Activated CD4-positive, alpha-beta T cell treated with anti-CD3 and anti-CD28 coated beads, Interleukin-2, Interleukin-6, amounts not matched to agents 100 ng/mL and 50 ng/mL, durations not matched to agents 16 hours and 8 hours (primary cell): Measurements from ENCODE around the gene TSPAN2.

ENCODE experiments used
- DNase-seq: peaks from one replicate; pipeline ENCODE4 v3.0.0-alpha.2; 2020

TSPAN2 gene

DNA sequence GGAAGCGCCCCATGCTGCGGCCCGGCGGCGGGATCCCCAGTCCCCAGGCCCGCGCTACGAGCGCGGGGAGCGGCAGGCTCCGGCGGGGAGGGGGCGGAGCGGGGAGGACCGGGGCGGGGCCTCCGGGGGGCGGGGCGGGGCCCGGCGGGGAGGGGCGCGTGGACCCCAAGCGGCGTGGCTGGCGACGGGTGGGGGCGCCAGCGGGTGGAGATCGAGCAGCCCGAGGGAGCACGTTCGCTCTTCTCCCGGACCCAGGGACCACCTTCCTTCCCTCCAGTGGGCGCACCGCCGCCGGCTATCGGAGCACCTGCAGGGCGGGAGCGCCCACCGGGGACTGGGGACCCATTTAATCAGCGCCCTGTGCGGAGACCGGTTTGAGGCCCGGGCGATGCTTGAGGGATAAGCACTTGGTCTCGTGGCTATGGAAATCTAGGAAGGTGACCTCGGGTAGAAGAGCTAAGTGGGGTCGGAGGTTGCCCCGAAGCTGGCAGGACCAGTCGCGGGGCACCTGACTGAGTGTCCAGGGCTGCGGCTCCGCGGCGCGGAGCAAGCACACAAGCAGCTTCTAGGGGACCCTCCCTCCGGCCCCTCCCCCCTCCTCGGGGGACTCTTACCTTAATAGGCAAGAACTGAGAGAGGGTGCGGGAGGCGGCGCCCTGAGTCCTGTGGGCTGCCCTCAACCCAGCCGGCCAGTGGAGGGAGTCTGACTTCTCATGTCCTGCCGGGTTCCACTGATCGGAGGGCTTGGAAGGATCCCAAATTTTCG, at the start of gene TSPAN2:
Gene TSPAN2 (minus strand): TSS at position 84 of the 766 bp plus-strand sequence. CDS start 71 bp downstream, at position 13.
- DNase-seq: peak; percentile 29

- DNase-seq: peak; percentile 74
Measured at GRCh38 chr1:115138973-115139372, 49.7 kb upstream of the TSPAN2 start.

DNA sequence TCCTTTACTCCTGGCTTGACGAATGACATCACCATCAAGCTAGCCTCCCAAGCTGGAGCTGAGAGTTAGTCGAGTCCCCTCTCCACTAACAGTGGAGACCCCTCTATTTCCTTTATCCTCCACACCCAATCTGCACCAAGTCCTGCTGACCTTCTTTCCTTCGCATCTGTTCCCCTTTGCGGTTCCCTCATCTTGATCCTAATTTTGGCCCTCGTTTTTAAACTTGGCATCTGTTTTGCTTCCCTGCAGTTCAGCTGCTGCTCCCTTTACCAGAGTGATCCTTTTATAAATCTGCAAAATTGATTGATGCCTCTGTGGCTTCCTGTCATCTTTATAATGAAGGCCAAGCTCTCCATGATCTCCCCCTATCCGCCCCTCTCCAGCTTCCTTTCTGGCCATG, 49.0 kb upstream of the TSPAN2 start:
- no peak for DNase-seq

DNA sequence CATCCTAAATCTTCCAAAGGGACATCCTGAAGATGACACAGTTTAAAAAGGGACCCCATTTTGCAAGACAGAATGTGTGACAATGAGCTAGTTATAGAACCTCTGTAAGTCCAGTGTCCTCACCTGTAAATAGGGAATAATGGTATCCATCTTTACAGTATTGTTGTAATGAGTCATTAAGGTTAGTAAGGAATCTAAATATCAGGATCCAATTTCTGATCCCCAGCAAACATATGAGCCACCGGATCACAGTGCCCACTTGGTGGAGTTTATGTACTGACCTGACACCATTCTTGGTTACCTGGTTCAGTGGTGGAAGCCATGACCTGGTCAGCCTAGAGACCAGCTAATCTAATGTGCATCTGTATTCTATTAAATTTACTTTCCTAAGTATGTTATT, 47.9 kb upstream of the TSPAN2 start:
- DNase-seq: no peak

DNA sequence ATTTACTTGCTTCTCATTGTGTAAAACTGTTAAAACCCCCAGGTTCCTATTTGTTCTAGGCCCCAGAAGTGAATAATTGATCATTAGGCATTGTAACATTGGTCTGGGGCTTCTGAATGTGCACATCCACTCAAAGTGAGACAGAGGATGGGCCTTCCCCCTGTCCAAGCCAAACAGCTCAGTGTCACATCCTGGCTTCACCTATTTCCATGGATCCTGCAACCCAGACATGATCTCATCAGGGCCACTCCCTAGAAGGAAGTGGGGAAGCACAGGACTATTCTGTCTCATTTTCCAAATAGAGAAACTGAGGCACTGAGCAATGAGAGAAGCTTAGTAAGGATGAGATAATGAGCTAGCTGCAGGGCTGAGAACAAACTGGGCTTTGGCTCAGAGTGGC, 47.4 kb upstream of the TSPAN2 start:
- no peak for DNase-seq

GRCh38 chr1:115136106-115136505, 46.8 kb upstream of the TSPAN2 start:
- DNase-seq: no peak

- no peak for DNase-seq
Measured at GRCh38 chr1:115135681-115136080, 46.4 kb upstream of the TSPAN2 start.

GRCh38 chr1:115134850-115135480, 45.7 kb upstream of the TSPAN2 start:
- no peak for DNase-seq

- no peak for DNase-seq
Measured at GRCh38 chr1:115134231-115134630, 44.9 kb upstream of the TSPAN2 start.

GRCh38 chr1:115133440-115133839, 44.1 kb upstream of the TSPAN2 start:
- DNase-seq: no peak

- DNase-seq: no peak
Measured at GRCh38 chr1:115130786-115131185, 41.5 kb upstream of the TSPAN2 start.

GRCh38 chr1:115129071-115129640, 39.9 kb upstream of the TSPAN2 start:
- DNase-seq: no peak

DNA sequence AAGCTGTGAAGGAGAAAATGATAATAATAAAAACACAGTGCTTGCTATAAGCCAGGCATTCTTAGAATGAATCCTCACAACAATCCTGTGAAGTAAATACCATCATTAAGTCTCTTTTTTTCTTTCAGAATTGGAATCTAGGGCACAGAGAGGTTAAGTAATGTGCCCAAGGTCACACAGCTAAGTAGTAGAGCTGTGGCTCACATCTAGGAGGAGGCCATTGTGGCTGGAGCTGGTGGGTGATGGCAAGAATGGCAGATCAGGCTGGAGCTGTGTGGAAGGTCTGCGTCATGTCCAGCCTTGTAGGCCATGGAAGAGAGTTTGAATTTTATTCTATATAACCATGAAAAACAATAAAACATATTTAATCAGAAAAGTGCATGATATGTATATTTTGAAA, 38.2 kb upstream of the TSPAN2 start:
- no peak for DNase-seq

DNA sequence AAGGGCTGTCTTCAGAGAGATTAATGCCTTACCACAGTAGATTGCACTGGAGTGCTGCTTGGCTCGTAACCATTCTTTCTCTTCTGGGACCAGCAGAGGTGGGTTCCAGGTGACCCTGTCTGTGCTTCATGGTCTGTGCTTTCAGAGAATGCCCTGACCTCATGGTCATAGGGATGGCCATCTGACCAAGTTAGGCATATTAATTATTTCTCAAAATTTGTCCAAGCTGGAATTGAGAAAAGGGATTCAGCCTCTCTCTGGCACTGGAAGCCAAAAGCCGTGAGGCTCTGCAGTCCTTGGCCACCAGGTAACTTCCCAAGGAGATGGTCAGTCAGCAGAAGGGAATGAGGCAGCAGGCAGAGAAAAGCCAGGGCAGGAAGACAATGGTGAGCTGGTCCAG, 37.2 kb upstream of the TSPAN2 start:
- no peak for DNase-seq

DNA sequence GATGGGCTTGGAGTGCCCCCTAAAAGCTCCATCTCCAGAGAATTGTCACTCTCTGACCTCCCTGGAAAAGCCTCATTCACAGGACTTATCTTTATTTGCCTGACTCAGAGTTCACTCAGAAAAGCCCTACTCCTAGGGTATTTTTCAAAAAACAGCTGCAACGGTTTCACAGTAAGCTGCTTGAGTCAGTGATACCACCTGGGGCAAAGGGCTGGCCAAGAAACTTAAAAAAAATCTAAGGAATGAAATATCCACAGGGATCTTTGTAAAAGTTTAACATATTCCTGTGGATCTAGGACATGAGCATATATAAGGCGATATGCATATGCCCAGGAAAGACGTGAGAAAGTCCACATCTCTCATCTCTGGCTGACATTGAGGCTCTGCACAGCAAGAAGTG, 33.8 kb upstream of the TSPAN2 start:
- no peak for DNase-seq

GRCh38 chr1:115121793-115122192, 32.5 kb upstream of the TSPAN2 start:
- no peak for DNase-seq

GRCh38 chr1:115120296-115120695, 31.0 kb upstream of the TSPAN2 start:
- DNase-seq: no peak

GRCh38 chr1:115118611-115119010, 29.3 kb upstream of the TSPAN2 start:
- no peak for DNase-seq

GRCh38 chr1:115118086-115118485, 28.8 kb upstream of the TSPAN2 start:
- DNase-seq: no peak

DNA sequence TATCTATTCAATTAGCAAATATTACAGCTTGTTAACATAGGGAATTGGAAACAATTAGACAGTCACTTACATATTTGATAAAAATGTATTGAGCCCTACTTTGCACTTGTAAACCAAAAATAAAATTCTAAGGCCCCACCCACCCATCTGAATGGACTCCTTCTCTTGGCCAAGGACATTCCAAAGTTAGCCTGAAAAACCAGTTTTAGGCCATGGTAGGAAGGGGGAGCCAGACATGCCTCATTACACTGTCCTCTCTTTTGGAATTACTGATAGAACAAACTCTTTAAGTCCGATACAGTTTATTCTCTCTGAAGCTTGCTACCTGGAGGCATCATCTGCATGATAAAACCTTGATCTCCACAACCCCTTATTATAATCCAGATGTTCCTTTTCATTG, 28.0 kb upstream of the TSPAN2 start:
- DNase-seq: no peak

GRCh38 chr1:115116512-115116911, 27.2 kb upstream of the TSPAN2 start:
- no peak for DNase-seq

DNA sequence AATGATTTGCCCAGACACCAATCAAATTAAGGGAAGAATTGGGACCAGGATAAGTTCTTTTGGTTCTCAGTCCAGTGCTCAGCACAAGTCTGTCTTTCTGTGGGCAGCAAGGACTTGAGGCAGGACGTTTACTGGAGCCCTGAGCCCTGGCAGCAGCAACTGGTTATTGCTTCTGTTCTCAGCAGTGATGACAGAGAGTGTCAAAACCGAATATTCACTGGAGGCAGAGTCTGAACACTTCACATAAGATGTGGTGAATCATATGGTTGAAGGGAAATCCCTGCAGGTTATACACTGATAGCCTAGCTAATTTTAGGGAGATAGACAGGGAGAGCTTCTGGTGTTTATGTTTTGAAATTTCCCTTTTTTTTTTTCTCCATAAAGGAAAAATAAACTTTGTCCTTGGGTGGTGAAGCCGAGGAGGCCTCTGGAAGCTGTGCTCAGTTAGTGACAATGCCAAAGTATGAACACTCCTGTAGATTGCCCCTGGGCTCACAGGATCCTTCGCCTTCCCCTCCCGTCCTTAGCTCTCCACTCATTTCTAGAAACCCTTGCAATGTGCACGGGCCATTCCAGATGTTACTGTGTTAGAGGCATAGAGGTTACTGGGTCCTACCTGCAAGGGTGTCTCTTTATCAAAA, 26.3 kb upstream of the TSPAN2 start:
- no peak for DNase-seq

- DNase-seq: no peak
Measured at GRCh38 chr1:115114308-115114707, 25.0 kb upstream of the TSPAN2 start.

- no peak for DNase-seq
Measured at GRCh38 chr1:115113766-115114165, 24.5 kb upstream of the TSPAN2 start.
